K562 (cell line): ENCODE measurements around the gene MACROD2. TPM values are rescaled to one million over a fixed set of nuclear protein-coding genes. Genes with fewer than 3 reads are reported as not detected.

Experiments used
- BCLAF1 ChIP-seq, 2 experiments: fragments of 450-650 bp in 1 of 2; IDR thresholded peaks; 2 replicates each; pipeline ENCODE4 v1.6.1; 2011 to 2017; ENCODE audit warnings: low read depth in 2 of 2, antibody characterized with exemption in 1 of 2, borderline replicate concordance in 1 of 2, low read length in 1 of 2, mild to moderate bottlenecking in 1 of 2, mixed read lengths in 1 of 2; ENCODE audit not compliant: control insufficient read depth in 1 of 2
- TCF3 ChIP-seq: sonication (generic); formaldehyde crosslinking; IDR thresholded peaks from 2 replicates; pipeline ENCODE4 v1.4.0; 2020; ENCODE audit warnings: mild to moderate bottlenecking, missing genetic modification reagents
- ZBTB49 ChIP-seq: sonication (generic); formaldehyde crosslinking; IDR thresholded peaks from 2 replicates; pipeline ENCODE4 v1.8.0; 2022; ENCODE audit warnings: missing genetic modification reagents, mild to moderate bottlenecking, borderline replicate concordance
- ZNF197 ChIP-seq: fragments of 200-800 bp; sonication (Bioruptor generic); IDR thresholded peaks from 2 replicates; pipeline ENCODE4 v1.6.1; 2016; ENCODE audit warnings: low read depth, missing genetic modification characterization, missing compliant biosample characterization
- ZNF324 ChIP-seq: fragments of 250-450 bp; sonication (Bioruptor Pico); IDR thresholded peaks from 2 replicates; pipeline ENCODE4 v1.4.0; 2020; ENCODE audit warnings: mild to moderate bottlenecking
- polyA plus RNA-seq, 8 experiments: library from polyadenylated mRNA; depleted of rRNA in 4 of 8; stranded (reverse) in 5 of 8; unstranded in 3 of 8; fragments of >200 nt; fragmentation: Nextera tagmentation in 2 of 8; fragmentation: Illumina TruSeq in 1 of 8; extraction: Ambion mirVana in 2 of 8; extraction: Trizol in 1 of 8; gene quantifications; 2 replicates each; pipeline versions ENCODE4 v1.2.1 to v1.2.3, GENCODE V29; 2011 to 2014; ENCODE audit warnings: inconsistent platforms in 1 of 8, missing spikeins in 1 of 8
- total RNA-seq, 7 experiments: library from RNA; depleted of rRNA in 6 of 7; stranded (reverse); fragments of >200 nt in 6 of 7; fragmentation: Illumina TruSeq in 2 of 7; extraction: Trizol in 2 of 7; gene quantifications; 2 replicates each; pipeline versions ENCODE4 v1.2.1 to v1.2.3, GENCODE V29; 2011 to 2021; ENCODE audit warnings: low replicate concordance in 1 of 7

MACROD2 gene
- total and polyA plus RNA-seq, 9 of the 15 experiments (the other 6 are each of a cell fraction or from before 2014, with no cell fraction given): not detected

GRCh38 chr20:16081421-16081820 lies 2086.1 kb downstream of the MACROD2 start (continued):
- TF ChIP-seq ZBTB49 (CRISPR knock-in tag) (no peak), ZNF324 (no peak), BCLAF1 (IDR thresholded peaks at IDR 0.05; ENCODE audit: borderline replicate concordance in 1 of 2, control insufficient read depth in 1 of 2, low read depth in 2 of 2, low read length in 1 of 2) (no peak), ZNF197 (no peak), TCF3 (CRISPR knock-in tag) (no peak)
